Tibial artery (tissue), 4 donors: ENCODE data around the gene CREB3L2.

ENCODE experiments used
- DNase-seq, 2 donors: peaks; one replicate each; pipeline ENCODE4 v3.0.0-alpha.2; 2019
- H3K27ac ChIP-seq, 2 donors: fragments of 200-600 bp; sonication (generic) in 1 of 2; 1 replicate in 1 of 2; 2 replicates in 1 of 2; pipeline ENCODE4 v1.5.1; 2018 to 2019; ENCODE audit warnings: mild to moderate bottlenecking in 1 of 2
- H3K27me3 ChIP-seq, 2 donors: fragments of 200-600 bp; sonication (generic) in 1 of 2; one replicate each; pipeline versions ENCODE4 v1.5.1 to v1.6.0; 2016 to 2019
- H3K36me3 ChIP-seq, 3 donors: fragments of 200-600 bp; sonication (generic) in 2 of 3; one replicate each; pipeline ENCODE4 v1.5.1; 2016 to 2019; ENCODE audit warnings: mild to moderate bottlenecking in 2 of 3
- H3K4me1 ChIP-seq, 4 donors: fragments of 200-600 bp; sonication (generic) in 2 of 4; 1 replicate in 3 of 4; 2 replicates in 1 of 4; pipeline ENCODE4 v1.5.1; 2016 to 2019
- H3K4me3 ChIP-seq, 2 donors: fragments of 200-600 bp; sonication (generic) in 1 of 2; 1 replicate in 1 of 2; 2 replicates in 1 of 2; pipeline ENCODE4 v1.5.1; 2018 to 2019; ENCODE audit warnings: mild to moderate bottlenecking in 2 of 2
- H3K9me3 ChIP-seq, 3 donors: fragments of 200-600 bp; sonication (generic) in 1 of 3; one replicate each; pipeline ENCODE4 v1.5.1; 2016 to 2019
- intact Hi-C: fragments of 100-400 bp; cut with DNase I; formaldehyde crosslinking; loops from one replicate; pipeline ENCODE4 v1.15.0; 2023; ENCODE audit warnings: low total_unique reads
- TF ChIP-seq, protein P1 (sequence below), 2 experiments: fragments of 200-600 bp in 1 of 2; fragments of 450-650 bp in 1 of 2; IDR thresholded peaks; one replicate each; pipeline ENCODE4 v1.5.1; 2017 to 2019; ENCODE audit warnings: antibody characterized with exemption in 2 of 2, mild to moderate bottlenecking in 1 of 2, moderate library complexity in 1 of 2

The CREB3L2 gene

DNA sequence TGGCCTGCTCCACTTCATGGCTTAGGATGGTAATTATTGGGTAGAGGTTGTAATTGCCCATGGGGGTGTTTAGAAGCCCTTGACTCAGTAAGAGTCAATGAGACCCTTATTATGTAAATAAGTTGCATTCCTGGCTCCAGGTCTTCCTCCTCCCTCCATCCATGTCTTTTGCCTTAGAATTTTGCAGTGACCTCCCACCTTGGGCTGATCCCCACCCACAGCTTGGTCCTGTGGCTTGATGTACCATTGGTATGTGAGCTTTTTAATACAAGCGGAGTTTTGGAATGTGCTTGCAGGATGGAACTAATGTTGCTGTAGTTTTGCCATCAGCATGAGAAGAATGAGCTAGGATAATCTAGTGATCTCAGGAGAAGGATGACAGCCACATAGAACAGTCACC is 81.9 kb downstream of the CREB3L2 start:
- no peak for DNase-seq
- H3K4me3 ChIP-seq = no peak overlapping the region
- H3K36me3 ChIP-seq = peaks cover 0 to 18% (median 12%) of the 10 kb centered on the region in 3 donors
- H3K4me1 ChIP-seq = peaks cover 0 to 89% (median 9%) of the 10 kb centered on the region in 4 donors
- intact Hi-C loops = no loop called here
- peak overlapping the region in 1 of 2 donors; percentile 53 for H3K27ac ChIP-seq
- TF ChIP-seq, protein P1, sequence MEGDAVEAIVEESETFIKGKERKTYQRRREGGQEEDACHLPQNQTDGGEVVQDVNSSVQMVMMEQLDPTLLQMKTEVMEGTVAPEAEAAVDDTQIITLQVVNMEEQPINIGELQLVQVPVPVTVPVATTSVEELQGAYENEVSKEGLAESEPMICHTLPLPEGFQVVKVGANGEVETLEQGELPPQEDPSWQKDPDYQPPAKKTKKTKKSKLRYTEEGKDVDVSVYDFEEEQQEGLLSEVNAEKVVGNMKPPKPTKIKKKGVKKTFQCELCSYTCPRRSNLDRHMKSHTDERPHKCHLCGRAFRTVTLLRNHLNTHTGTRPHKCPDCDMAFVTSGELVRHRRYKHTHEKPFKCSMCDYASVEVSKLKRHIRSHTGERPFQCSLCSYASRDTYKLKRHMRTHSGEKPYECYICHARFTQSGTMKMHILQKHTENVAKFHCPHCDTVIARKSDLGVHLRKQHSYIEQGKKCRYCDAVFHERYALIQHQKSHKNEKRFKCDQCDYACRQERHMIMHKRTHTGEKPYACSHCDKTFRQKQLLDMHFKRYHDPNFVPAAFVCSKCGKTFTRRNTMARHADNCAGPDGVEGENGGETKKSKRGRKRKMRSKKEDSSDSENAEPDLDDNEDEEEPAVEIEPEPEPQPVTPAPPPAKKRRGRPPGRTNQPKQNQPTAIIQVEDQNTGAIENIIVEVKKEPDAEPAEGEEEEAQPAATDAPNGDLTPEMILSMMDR (IDR thresholded peaks at IDR 0.05) = no peak
- H3K9me3 ChIP-seq = no peaks in the 10 kb centered on the region
- no peaks in the 10 kb centered on the region for H3K27me3 ChIP-seq

DNA sequence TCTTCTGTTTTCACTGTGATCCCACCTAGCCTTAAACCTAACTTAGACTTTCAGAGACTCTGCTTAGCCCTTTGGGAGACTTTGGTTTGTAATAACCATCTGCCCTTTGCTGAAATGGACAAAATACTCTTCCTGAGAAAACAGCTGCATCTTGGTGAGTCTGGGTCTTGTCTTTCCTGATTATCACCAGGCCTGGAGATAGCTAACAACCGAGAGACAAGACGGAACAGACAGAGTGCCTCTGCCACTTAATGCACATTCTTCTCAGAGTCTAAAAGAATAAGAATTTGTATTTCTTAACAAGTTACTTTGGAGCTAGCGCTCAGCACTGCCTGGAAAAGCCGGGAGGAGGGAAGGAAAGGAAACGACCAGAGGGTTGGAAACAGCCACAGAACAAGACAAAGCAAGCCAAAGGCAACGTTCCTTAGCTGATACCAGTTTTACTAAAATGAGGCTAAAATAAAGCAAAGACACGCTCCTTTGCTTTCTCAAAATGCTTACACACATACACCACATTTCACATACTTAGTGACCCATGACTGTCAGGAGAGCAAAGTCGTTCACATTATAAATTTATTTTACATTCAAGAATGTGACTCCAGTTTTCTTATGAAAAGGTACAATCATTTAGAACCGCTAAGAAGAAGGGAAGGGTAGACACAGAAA is 84.8 kb downstream of the CREB3L2 start:
- Histone ChIP-seq H3K36me3 (peaks cover 27 to 35% (median 27%) of the 10 kb centered on the region in 3 donors), H3K4me3 (no peak overlapping the region), H3K9me3 (no peaks in the 10 kb centered on the region), H3K27me3 (no peaks in the 10 kb centered on the region), H3K4me1 (peaks cover 0 to 67% (median 7%) of the 10 kb centered on the region in 4 donors), H3K27ac (peak overlapping the region; percentile 6 to 21)
- DNase-seq = no peak
- intact Hi-C loops = no loop called here
- TF ChIP-seq, protein P1 (IDR thresholded peaks at IDR 0.05) = no peak

DNA sequence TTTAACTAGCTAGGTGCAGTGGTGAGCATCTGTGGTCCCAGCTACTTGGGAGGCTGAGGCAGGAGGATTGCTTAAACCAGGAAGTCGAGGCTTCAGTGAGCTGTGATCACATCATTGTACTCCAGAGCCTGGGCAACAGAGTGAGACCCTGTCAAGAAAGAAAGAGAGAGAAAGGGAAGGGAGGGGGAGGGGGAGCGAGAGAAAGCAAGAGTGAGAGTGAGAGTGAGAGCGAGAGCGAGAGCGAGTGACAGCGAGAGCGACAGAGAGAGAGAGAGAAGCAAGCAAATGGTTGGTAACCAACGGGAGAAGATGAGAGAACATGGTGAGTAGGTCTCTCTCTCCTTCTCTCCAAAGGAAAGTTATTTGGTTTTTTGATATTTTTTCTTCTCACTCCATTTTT is 85.3 kb downstream of the CREB3L2 start:
- Histone ChIP-seq H3K9me3 (no peaks in the 10 kb centered on the region), H3K27ac (peak overlapping the region; percentile 6 to 21), H3K36me3 (peaks cover 31 to 40% (median 33%) of the 10 kb centered on the region in 3 donors), H3K27me3 (no peaks in the 10 kb centered on the region), H3K4me1 (peaks cover 0 to 62% (median 5%) of the 10 kb centered on the region in 4 donors), H3K4me3 (no peak overlapping the region)
- TF ChIP-seq, protein P1 (IDR thresholded peaks at IDR 0.05) = no peak
- DNase-seq = no peak
- intact Hi-C loops = no loop called here

DNA sequence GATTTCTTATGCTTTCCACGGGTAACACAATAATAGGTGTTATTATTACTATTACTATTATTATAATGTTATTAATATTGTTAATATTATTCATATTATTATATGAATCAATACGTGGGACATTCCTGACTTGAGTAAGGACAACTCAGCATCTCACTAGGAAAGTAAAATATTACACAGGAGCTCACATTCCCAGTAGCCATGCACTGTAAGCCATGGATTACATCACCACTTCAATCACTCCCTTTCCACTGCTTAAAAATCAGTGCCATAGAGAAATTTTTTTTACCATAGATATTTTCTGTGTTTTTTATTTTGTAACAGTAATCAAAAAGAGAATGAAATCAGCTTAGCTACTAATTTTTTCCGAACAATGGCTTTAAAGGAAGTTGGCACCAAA is 86.6 kb downstream of the CREB3L2 start:
- TF ChIP-seq, protein P1 (IDR thresholded peaks at IDR 0.05) = no peak
- Histone ChIP-seq H3K36me3 (peaks cover 34 to 53% (median 46%) of the 10 kb centered on the region in 3 donors), H3K9me3 (no peaks in the 10 kb centered on the region), H3K4me3 (no peak overlapping the region), H3K27me3 (no peaks in the 10 kb centered on the region), H3K27ac (peak overlapping the region in 1 of 2 donors; percentile 21), H3K4me1 (peaks cover 0 to 49% (median 1%) of the 10 kb centered on the region in 4 donors)
- DNase-seq = no peak
- intact Hi-C loops = no loop called here

- intact Hi-C loops = no loop called here
- peaks cover 34 to 62% (median 49%) of the 10 kb centered on the region in 3 donors for H3K36me3 ChIP-seq
- no peak overlapping the region for H3K27ac ChIP-seq
- no peaks in the 10 kb centered on the region for H3K27me3 ChIP-seq
- H3K4me1 ChIP-seq = peaks cover 0 to 46% (median 7%) of the 10 kb centered on the region in 4 donors
- no peak for DNase-seq
- TF ChIP-seq, protein P1 (IDR thresholded peaks at IDR 0.05) = no peak
- H3K9me3 ChIP-seq = no peaks in the 10 kb centered on the region
- H3K4me3 ChIP-seq = no peak overlapping the region
Measured at GRCh38 chr7:137913985-137914384, 87.9 kb downstream of the CREB3L2 start.
